ENCODE data around the gene IQCF5.

- TF ChIP-seq POLR2A (IDR thresholded peaks at IDR 0.05): no peak
- TF ChIP-seq CTCF (IDR thresholded peaks at IDR 0.05): no peak
Observed at GRCh38 chr3:51875501-51875900, at the start of gene IQCF5.

Measured in Peyer's patch (tissue), 4 donors.